IPS-20b (cell line): Measurements from ENCODE around the gene PCDHB6.
"Not testable (repeated sequence)": the region's sequence is repeated elsewhere in the genome, so short reads cannot be mapped to it uniquely, and the experiment has no call there.

ENCODE experiments used
- H3K27ac ChIP-seq: one replicate; pipeline ENCODE4 v1.5.1; 2013; ENCODE audit warnings: low read length
- H3K27me3 ChIP-seq: 2 replicates; pipeline ENCODE4 v1.6.1; 2013; ENCODE audit warnings: mild to moderate bottlenecking, low read length, inconsistent platforms; ENCODE audit not compliant: insufficient read depth
- H3K36me3 ChIP-seq: 2 replicates; pipeline ENCODE4 v1.6.1; 2013; ENCODE audit warnings: low read depth, mild to moderate bottlenecking, inconsistent platforms, low read length, moderate library complexity; ENCODE audit not compliant: insufficient read depth
- H3K4me1 ChIP-seq: 2 replicates; pipeline ENCODE4 v1.6.1; 2013; ENCODE audit warnings: mild to moderate bottlenecking, control low read depth, inconsistent platforms, low read length, moderate library complexity; ENCODE audit not compliant: insufficient read depth
- H3K4me3 ChIP-seq: 2 replicates; pipeline ENCODE4 v1.5.1; 2013; ENCODE audit warnings: mild to moderate bottlenecking, low read length, inconsistent platforms
- H3K9ac ChIP-seq: 2 replicates; pipeline ENCODE4 v1.6.1; 2013; ENCODE audit warnings: low read depth, mild to moderate bottlenecking, inconsistent platforms, low read length, moderate library complexity
- H3K9me3 ChIP-seq: 2 replicates; pipeline ENCODE4 v1.6.1; 2013; ENCODE audit warnings: mild to moderate bottlenecking, low read depth, low read length, inconsistent platforms; ENCODE audit not compliant: insufficient read depth

The PCDHB6 gene

DNA sequence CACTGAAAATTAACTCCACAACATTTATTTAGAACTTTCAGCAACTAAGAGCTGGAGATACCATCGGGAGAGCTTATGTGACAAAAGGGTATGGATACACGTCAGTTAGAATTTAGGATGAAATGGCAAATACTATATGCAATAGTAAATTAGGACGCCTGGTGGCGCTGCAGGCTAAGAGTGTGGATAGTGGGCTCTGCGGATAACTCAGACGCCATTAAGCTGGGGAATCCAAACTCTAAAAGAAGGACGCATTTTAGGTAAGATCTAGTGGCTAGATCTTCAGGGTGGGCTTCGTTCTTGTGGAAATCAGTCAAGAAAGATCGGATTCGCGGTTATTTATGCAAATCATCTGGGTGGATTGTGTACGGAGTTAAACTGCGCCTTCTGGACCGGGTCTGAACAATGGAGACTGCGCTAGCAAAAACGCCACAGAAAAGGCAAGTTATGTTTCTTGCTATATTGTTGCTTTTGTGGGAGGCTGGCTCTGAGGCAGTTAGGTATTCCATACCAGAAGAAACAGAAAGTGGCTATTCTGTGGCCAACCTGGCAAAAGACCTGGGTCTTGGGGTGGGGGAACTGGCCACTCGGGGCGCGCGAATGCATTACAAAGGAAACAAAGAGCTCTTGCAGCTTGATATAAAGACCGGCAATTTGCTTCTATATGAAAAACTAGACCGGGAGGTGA is 14.7 kb upstream of the PCDHB6 start, which contains the start of gene PCDHB5:
Gene PCDHB5, plus strand, starts transcription at position 177 of the 688 bp plus-strand sequence. Its CDS starts 229 bp downstream, at position 406.
- H3K9me3 ChIP-seq, result peaks cover 65% of the 10 kb centered on the region
- no peaks in the 10 kb centered on the region for H3K36me3 ChIP-seq
- no peaks in the 10 kb centered on the region for H3K27me3 ChIP-seq
- H3K4me1 ChIP-seq, result no peaks in the 10 kb centered on the region
- no peak within 1 kb of the TSS for H3K27ac ChIP-seq
- no peak within 1 kb of the TSS for H3K9ac ChIP-seq
- H3K4me3 ChIP-seq, result 0 out of 2 replicates have a peak within 1 kb of the TSS, but pooled peaks have one; percentile 23

DNA sequence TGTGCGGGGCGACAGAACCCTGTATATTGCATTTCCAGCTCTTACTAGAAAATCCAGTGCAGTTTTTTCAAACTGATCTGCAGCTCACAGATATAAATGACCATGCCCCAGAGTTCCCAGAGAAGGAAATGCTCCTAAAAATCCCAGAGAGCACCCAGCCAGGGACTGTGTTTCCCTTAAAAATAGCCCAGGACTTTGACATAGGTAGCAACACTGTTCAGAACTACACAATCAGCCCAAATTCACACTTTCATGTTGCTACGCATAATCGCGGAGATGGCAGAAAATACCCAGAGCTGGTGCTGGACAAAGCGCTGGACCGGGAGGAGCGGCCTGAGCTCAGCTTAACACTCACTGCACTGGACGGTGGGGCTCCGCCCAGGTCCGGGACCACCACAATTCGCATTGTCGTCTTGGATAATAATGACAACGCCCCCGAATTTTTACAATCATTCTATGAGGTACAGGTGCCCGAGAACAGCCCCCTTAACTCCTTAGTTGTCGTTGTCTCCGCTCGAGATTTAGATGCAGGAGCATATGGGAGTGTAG is 14.1 kb upstream of the PCDHB6 start:
- Histone ChIP-seq H3K9me3 (peaks cover 67% of the 10 kb centered on the region), H3K4me3 (no peak overlapping the region), H3K9ac (no peak overlapping the region), H3K27me3 (no peaks in the 10 kb centered on the region), H3K27ac (no peak overlapping the region), H3K36me3 (no peaks in the 10 kb centered on the region), H3K4me1 (no peaks in the 10 kb centered on the region)

- H3K27ac ChIP-seq, H3K9ac ChIP-seq, H3K4me1 ChIP-seq, H3K27me3 ChIP-seq, H3K4me3 ChIP-seq, H3K36me3 ChIP-seq: not testable (repeated sequence)
- H3K9me3 ChIP-seq, result peaks cover 58% of the 10 kb centered on the region
Observed at GRCh38 chr5:141137346-141137745, 12.5 kb upstream of the PCDHB6 start.

DNA sequence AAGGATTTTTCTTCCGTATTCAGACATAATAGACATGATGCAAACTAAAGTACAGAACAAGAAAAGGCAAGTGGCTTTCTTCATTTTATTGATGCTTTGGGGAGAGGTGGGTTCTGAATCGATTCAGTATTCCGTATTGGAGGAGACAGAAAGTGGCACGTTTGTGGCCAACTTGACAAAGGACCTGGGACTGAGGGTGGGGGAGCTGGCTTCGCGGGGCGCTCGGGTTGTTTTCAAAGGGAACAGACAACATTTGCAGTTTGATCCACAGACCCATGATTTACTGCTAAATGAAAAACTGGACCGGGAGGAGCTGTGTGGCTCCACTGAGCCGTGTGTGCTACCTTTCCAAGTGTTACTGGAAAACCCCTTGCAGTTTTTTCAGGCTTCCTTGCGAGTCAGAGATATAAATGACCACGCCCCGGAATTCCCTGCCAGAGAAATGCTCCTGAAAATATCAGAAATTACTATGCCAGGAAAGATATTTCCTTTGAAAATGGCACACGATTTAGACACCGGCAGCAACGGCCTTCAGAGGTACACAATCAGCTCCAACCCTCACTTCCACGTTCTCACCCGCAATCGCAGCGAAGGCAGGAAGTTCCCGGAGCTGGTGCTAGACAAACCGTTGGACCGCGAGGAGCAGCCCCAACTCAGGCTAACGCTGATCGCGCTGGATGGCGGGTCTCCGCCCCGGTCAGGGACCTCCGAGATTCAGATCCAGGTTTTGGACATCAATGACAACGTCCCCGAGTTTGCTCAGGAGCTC is 551 bp downstream of the PCDHB6 start:
- H3K4me1 ChIP-seq, result no peaks in the 10 kb centered on the region
- no peak overlapping the region for H3K9ac ChIP-seq
- H3K9me3 ChIP-seq, result peaks cover 26% of the 10 kb centered on the region; the same call in 1 of the 2 replicates
- no peak overlapping the region for H3K4me3 ChIP-seq
- H3K27ac ChIP-seq, result no peak overlapping the region
- no peaks in the 10 kb centered on the region for H3K27me3 ChIP-seq
- H3K36me3 ChIP-seq, result no peaks in the 10 kb centered on the region

DNA sequence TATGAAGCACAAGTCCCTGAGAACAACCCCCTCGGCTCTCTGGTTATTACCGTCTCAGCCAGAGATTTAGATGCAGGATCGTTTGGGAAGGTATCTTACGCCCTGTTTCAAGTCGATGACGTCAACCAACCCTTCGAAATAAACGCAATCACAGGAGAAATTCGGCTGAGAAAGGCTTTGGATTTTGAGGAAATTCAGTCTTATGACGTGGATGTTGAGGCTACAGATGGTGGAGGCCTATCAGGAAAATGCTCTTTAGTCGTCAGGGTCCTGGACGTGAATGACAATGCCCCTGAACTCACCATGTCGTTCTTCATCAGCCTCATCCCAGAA is 1.1 kb downstream of the PCDHB6 start:
- Histone ChIP-seq H3K9me3 (peaks cover 30% of the 10 kb centered on the region; the same call in 1 of the 2 replicates), H3K27me3 (no peaks in the 10 kb centered on the region), H3K27ac (no peak overlapping the region), H3K36me3 (no peaks in the 10 kb centered on the region), H3K9ac (no peak overlapping the region), H3K4me3 (no peak overlapping the region), H3K4me1 (no peaks in the 10 kb centered on the region)

- not testable (repeated sequence) for H3K4me1 ChIP-seq, H3K27me3 ChIP-seq, H3K36me3 ChIP-seq, H3K4me3 ChIP-seq, H3K9ac ChIP-seq, H3K27ac ChIP-seq
- H3K9me3 ChIP-seq, result peaks cover 31% of the 10 kb centered on the region; the same call in 1 of the 2 replicates
Observed at GRCh38 chr5:141151632-141152031, 1.8 kb downstream of the PCDHB6 start.

DNA sequence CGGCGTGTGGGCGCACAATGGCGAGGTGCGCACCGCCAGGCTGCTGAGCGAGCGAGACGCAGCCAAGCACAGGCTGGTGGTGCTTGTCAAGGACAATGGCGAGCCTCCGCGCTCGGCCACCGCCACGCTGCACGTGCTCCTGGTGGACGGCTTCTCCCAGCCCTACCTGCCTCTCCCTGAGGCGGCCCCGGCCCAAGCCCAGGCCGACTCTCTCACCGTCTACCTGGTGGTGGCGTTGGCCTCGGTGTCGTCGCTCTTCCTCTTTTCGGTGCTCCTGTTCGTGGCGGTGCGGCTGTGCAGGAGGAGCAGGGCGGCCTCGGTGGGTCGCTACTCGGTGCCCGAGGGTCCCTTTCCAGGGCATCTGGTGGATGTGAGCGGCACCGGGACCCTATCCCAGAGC is 2.2 kb downstream of the PCDHB6 start:
- H3K9me3 ChIP-seq, result peaks cover 36% of the 10 kb centered on the region; the same call in 1 of the 2 replicates
- not testable (repeated sequence) for H3K36me3 ChIP-seq, H3K27ac ChIP-seq

GRCh38 chr5:141155540-141156374 is 5.9 kb downstream of the PCDHB6 start:
- Histone ChIP-seq H3K4me1 (no peaks in the 10 kb centered on the region), H3K27ac (no peak overlapping the region), H3K4me3 (no peak overlapping the region), H3K9ac (no peak overlapping the region), H3K36me3 (no peaks in the 10 kb centered on the region), H3K9me3 (peaks cover 39% of the 10 kb centered on the region; the same call in 1 of the 2 replicates), H3K27me3 (no peaks in the 10 kb centered on the region)

More for the DNA sequence above, 2.2 kb downstream of the PCDHB6 start:
- not testable (repeated sequence) for H3K4me1 ChIP-seq, H3K27me3 ChIP-seq, H3K4me3 ChIP-seq, H3K9ac ChIP-seq

GRCh38 chr5:141157356-141157755 is 7.5 kb downstream of the PCDHB6 start:
- H3K27ac ChIP-seq, H3K4me3 ChIP-seq, H3K27me3 ChIP-seq, H3K4me1 ChIP-seq, H3K36me3 ChIP-seq, H3K9ac ChIP-seq: not testable (repeated sequence)
- H3K9me3 ChIP-seq, result peaks cover 41% of the 10 kb centered on the region; the same call in 1 of the 2 replicates

DNA sequence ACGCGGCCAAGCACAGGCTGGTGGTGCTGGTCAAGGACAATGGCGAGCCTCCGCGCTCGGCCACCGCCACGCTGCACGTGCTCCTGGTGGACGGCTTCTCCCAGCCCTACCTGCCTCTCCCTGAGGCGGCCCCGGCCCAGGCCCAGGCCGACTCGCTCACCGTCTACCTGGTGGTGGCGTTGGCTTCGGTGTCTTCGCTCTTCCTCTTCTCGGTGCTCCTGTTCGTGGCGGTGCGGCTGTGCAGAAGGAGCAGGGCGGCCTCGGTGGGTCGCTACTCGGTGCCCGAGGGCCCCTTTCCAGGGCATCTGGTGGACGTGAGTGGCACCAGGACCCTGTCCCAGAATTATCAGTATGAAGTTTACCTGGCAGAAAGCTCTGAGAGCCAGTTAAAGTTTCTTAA is 8.0 kb downstream of the PCDHB6 start:
- not testable (repeated sequence) for H3K4me3 ChIP-seq, H3K27ac ChIP-seq, H3K27me3 ChIP-seq, H3K9ac ChIP-seq, H3K36me3 ChIP-seq, H3K4me1 ChIP-seq
- peaks cover 47% of the 10 kb centered on the region; the same call in 1 of the 2 replicates for H3K9me3 ChIP-seq

- no peak within 1 kb of the TSS for H3K4me3 ChIP-seq
- H3K36me3 ChIP-seq, result no peaks in the 10 kb centered on the region
- H3K9me3 ChIP-seq, result peaks cover 28% of the 10 kb centered on the region; the same call in 1 of the 2 replicates
- no peaks in the 10 kb centered on the region for H3K4me1 ChIP-seq
- H3K27me3 ChIP-seq, result no peaks in the 10 kb centered on the region
- H3K9ac ChIP-seq, result no peak within 1 kb of the TSS
- H3K27ac ChIP-seq, result no peak within 1 kb of the TSS
Observed at GRCh38 chr5:141172381-141173204, 22.7 kb downstream of the PCDHB6 start, which contains the start of gene PCDHB7. Gene PCDHB7, plus strand, starts transcription at chr5:141172644. Its CDS starts 192 bp downstream, at chr5:141172836.
